IMR-90 (cell line): ENCODE results near the gene CRTC1. TPM values are rescaled to one million over a fixed set of nuclear protein-coding genes. Genes with fewer than 3 reads are reported as not detected.

Experiments used
- ATAC-seq: fragments of 200-7000 bp; cut with Tn5 transposase; 2 replicates; pipeline ENCODE4 v1.9.1; 2020; ENCODE audit warnings: low read depth, mild to moderate bottlenecking, moderate library complexity
- BruUV-seq: library from RNA; stranded (reverse); fragments of 400-500 nt; replicated peaks from 2 replicates; lab custom pipeline; 2021; lab: Mats Ljungman, UMichigan
- CTCF ChIA-PET: fragments of 300-600 bp; formaldehyde crosslinking; extraction: SDS; loops from one replicate; lab custom pipeline; 2021; ENCODE audit warnings: antibody characterized with exemption; lab: Yijun Ruan, JAX
- POLR2A ChIA-PET: fragments of 300-600 bp; sonication (Branson Sonifier 250); formaldehyde crosslinking; loops from one replicate; lab custom pipeline; 2022; ENCODE audit warnings: antibody characterized with exemption; ENCODE audit not compliant: unreplicated experiment; lab: Charles Lee
- DNase-seq: peaks from one replicate; pipeline ENCODE4 v3.0.0; 2013
- H2AFZ ChIP-seq: replicated peaks from 2 replicates; pipeline ENCODE3; 2013; ENCODE audit warnings: low read length, mild to moderate bottlenecking; ENCODE audit not compliant: poor library complexity
- H2AK5ac ChIP-seq: 2 replicates; pipeline ENCODE4 v1.6.1; 2013; ENCODE audit warnings: low read depth, low read length, inconsistent platforms
- H2AK9ac ChIP-seq: replicated peaks from 2 replicates; pipeline ENCODE3; 2013; ENCODE audit warnings: mild to moderate bottlenecking, low read depth, low read length, moderate library complexity; ENCODE audit not compliant: poor library complexity
- H2BK120ac ChIP-seq: 2 replicates; pipeline ENCODE4 v1.6.1; 2013; ENCODE audit warnings: low read depth, low read length, inconsistent platforms
- H2BK15ac ChIP-seq: 3 replicates; pipeline ENCODE4 v1.6.1; 2013; ENCODE audit warnings: low read depth, low read length, inconsistent platforms
- H2BK20ac ChIP-seq: 2 replicates; pipeline ENCODE4 v1.6.1; 2013; ENCODE audit warnings: low read depth, mild to moderate bottlenecking, inconsistent platforms, low read length, moderate library complexity
- H2BK5ac ChIP-seq: 2 replicates; pipeline ENCODE4 v1.6.1; 2013; ENCODE audit warnings: mild to moderate bottlenecking, low read depth, low read length, inconsistent platforms; ENCODE audit not compliant: poor library complexity, severe bottlenecking
- H3K14ac ChIP-seq: replicated peaks from 2 replicates; pipeline ENCODE4 v1.6.1; 2013; ENCODE audit warnings: low read depth, low read length, inconsistent platforms
- H3K18ac ChIP-seq: 2 replicates; pipeline ENCODE4 v1.6.1; 2013; ENCODE audit warnings: low read depth, low read length, control low read depth
- H3K23ac ChIP-seq: 2 replicates; pipeline ENCODE4 v1.6.1; 2013; ENCODE audit warnings: low read depth, low read length, inconsistent platforms
- H3K27ac ChIP-seq: 2 replicates; pipeline ENCODE4 v1.5.1; 2013; ENCODE audit warnings: mild to moderate bottlenecking, control low read depth, low read length; ENCODE audit not compliant: insufficient read depth
- H3K27me3 ChIP-seq: 2 replicates; pipeline ENCODE4 v1.6.1; 2013; ENCODE audit warnings: low read length; ENCODE audit not compliant: control insufficient read depth, insufficient read depth
- H3K36me3 ChIP-seq: 2 replicates; pipeline ENCODE4 v1.6.1; 2013; ENCODE audit warnings: low read length, mixed read lengths; ENCODE audit not compliant: control insufficient read depth, insufficient read depth
- H3K4ac ChIP-seq: 2 replicates; pipeline ENCODE4 v1.6.1; 2013; ENCODE audit warnings: low read depth, low read length, inconsistent platforms
- H3K4me1 ChIP-seq: 2 replicates; pipeline ENCODE4 v1.6.1; 2013; ENCODE audit warnings: low read length, mixed read lengths; ENCODE audit not compliant: control insufficient read depth, insufficient read depth
- H3K4me2 ChIP-seq: 2 replicates; pipeline ENCODE4 v1.6.1; 2013; ENCODE audit warnings: low read depth, mild to moderate bottlenecking, control low read depth, low read length, moderate library complexity
- H3K4me3 ChIP-seq: 2 replicates; pipeline ENCODE4 v1.5.1; 2013; ENCODE audit warnings: low read depth, mild to moderate bottlenecking, control low read depth, low read length, moderate library complexity; ENCODE audit not compliant: insufficient read depth
- H3K56ac ChIP-seq: 2 replicates; pipeline ENCODE4 v1.6.1; 2013; ENCODE audit warnings: low read length, inconsistent platforms; ENCODE audit not compliant: insufficient read depth; ENCODE audit errors: extremely low read depth
- H3K79me1 ChIP-seq, 2 experiments: 2 replicates each; pipeline ENCODE4 v1.6.1; 2013; ENCODE audit warnings: low read length in 2 of 2, inconsistent platforms in 1 of 2, low read depth in 1 of 2
- H3K9ac ChIP-seq: 2 replicates; pipeline ENCODE4 v1.6.1; 2013; ENCODE audit warnings: low read depth, low read length, control low read depth
- H3K9me1 ChIP-seq: 2 replicates; pipeline ENCODE4 v1.6.1; 2013; ENCODE audit warnings: low read length, inconsistent platforms; ENCODE audit not compliant: insufficient read depth
- H3K9me3 ChIP-seq: 2 replicates; pipeline ENCODE4 v1.6.1; 2013; ENCODE audit warnings: low read length; ENCODE audit not compliant: control insufficient read depth, insufficient read depth
- H4K20me1 ChIP-seq: 2 replicates; pipeline ENCODE4 v1.6.1; 2013; ENCODE audit warnings: low read length, inconsistent platforms; ENCODE audit not compliant: insufficient read depth
- H4K5ac ChIP-seq: 2 replicates; pipeline ENCODE4 v1.6.1; 2013; ENCODE audit warnings: mild to moderate bottlenecking, low read depth, low read length, control low read depth
- H4K8ac ChIP-seq, 2 experiments: 2 replicates each; pipeline ENCODE4 v1.6.1; 2013; ENCODE audit warnings: low read depth in 2 of 2, low read length in 2 of 2, control low read depth in 1 of 2, inconsistent platforms in 1 of 2
- H4K91ac ChIP-seq: 2 replicates; pipeline ENCODE4 v1.6.1; 2013; ENCODE audit warnings: low read depth, low read length, inconsistent platforms; ENCODE audit not compliant: insufficient read depth
- CEBPB ChIP-seq: IDR thresholded peaks from 2 replicates; pipeline ENCODE4 v1.6.1; 2012; ENCODE audit warnings: low read depth, low read length, improper control_type of control experiment
- FOS ChIP-seq: fragments of 150-350 bp; IDR thresholded peaks from 2 replicates; pipeline ENCODE4 v1.6.1; 2016; ENCODE audit warnings: low read depth, low read length
- MAFK ChIP-seq: IDR thresholded peaks from 2 replicates; pipeline ENCODE4 v1.6.1; 2012; ENCODE audit warnings: low read depth, low read length, improper control_type of control experiment
- NFE2L2 ChIP-seq: fragments of 150-350 bp; IDR thresholded peaks from 2 replicates; pipeline ENCODE4 v1.6.1; 2016; ENCODE audit warnings: low read depth, mild to moderate bottlenecking, low read length
- RAD21 ChIP-seq: IDR thresholded peaks from 2 replicates; pipeline ENCODE4 v1.6.1; 2012; ENCODE audit warnings: low read length, improper control_type of control experiment
- RCOR1 ChIP-seq: IDR thresholded peaks from 2 replicates; pipeline ENCODE4 v1.6.1; 2012; ENCODE audit warnings: mild to moderate bottlenecking, low read length, improper control_type of control experiment; ENCODE audit not compliant: insufficient replicate concordance
- RFX5 ChIP-seq: IDR thresholded peaks from 2 replicates; pipeline ENCODE4 v1.8.0; 2012; ENCODE audit warnings: low read depth, mild to moderate bottlenecking, low read length, moderate library complexity
- SMC3 ChIP-seq: fragments of 150-350 bp; IDR thresholded peaks from 2 replicates; pipeline ENCODE4 v1.6.1; 2016; ENCODE audit warnings: low read depth, mild to moderate bottlenecking, antibody characterized with exemption, low read length, moderate library complexity
- WGBS, 2 experiments: methylation state at CpG; one replicate each; pipeline versions ENCODE4 v1.1.5 to v1.1.7; 2013; ENCODE audit warnings: missing lambda C conversion rate in 2 of 2; ENCODE audit not compliant: insufficient read length in 1 of 2; ENCODE audit errors: extremely low coverage in 2 of 2; 5-methylcytosine and 5-hydroxymethylcytosine counted together
- dilution Hi-C: fragments of 300-500 bp; cut with HindIII; formaldehyde crosslinking; loops from one replicate; pipeline ENCODE4 v1.14.3; 2018; ENCODE audit warnings: low sequenced_read_pairs; ENCODE audit not compliant: unreplicated experiment
- in situ Hi-C: fragments of 300-500 bp; cut with MboI; formaldehyde crosslinking; loops from 3 replicates; pipeline ENCODE4 v1.14.3; 2019; ENCODE audit warnings: low sequenced_read_pairs, inconsistent platforms, mixed read lengths
- intact Hi-C: fragments of 100-400 bp; cut with micrococcal nuclease; formaldehyde crosslinking; loops from 2 replicates; pipeline ENCODE4 v1.10.0; 2022
- polyA plus RNA-seq, 3 experiments: library from polyadenylated mRNA; depleted of rRNA; stranded (reverse); fragments of >200 nt; gene quantifications; 2 replicates each; pipeline ENCODE4 v1.2.3, GENCODE V29; 2012; ENCODE audit warnings: low replicate concordance in 1 of 3
- total RNA-seq: library from RNA; depleted of rRNA; stranded (reverse); fragments of >200 nt; gene quantifications from 2 replicates; pipeline ENCODE4 v1.2.3, GENCODE V29; 2012

CRTC1 gene
- total and polyA plus RNA-seq, 2 of the 4 experiments (the other 2 are of a cell fraction), result 0.18 to 5.7 TPM

GRCh38 chr19:18710996-18711751 is 27.7 kb downstream of the CRTC1 start:
- dilution Hi-C loops, result no loop called here
- no peaks in the 10 kb centered on the region for H3K27me3 ChIP-seq
- peaks cover 36% of the 10 kb centered on the region for H4K20me1 ChIP-seq
- TF ChIP-seq RFX5 (no peak), RCOR1 (no peak), CEBPB (no peak), MAFK (no peak), RAD21 (no peak), FOS (no peak), SMC3 (no peak), NFE2L2 (no peak)
- no peak overlapping the region for H4K91ac ChIP-seq
- peak overlapping the region; percentile 3 for H2AFZ ChIP-seq
- peak overlapping the region; percentile 0 for H2AK9ac ChIP-seq
- H2BK120ac ChIP-seq, result no peak overlapping the region
- H3K36me3 ChIP-seq, result no peaks in the 10 kb centered on the region
- 0 out of 2 replicates have a peak overlapping the region, but pooled peaks have one; percentile 7 for H3K14ac ChIP-seq
- peaks cover 11% of the 10 kb centered on the region; the same call in 1 of the 2 replicates for H3K4me1 ChIP-seq
- peak overlapping the region; percentile 1; the same call in 1 of the 2 replicates for H3K4me2 ChIP-seq
- intact Hi-C loops, result no loop called here
- H3K4ac ChIP-seq, result no peak overlapping the region
- ChIA-PET CTCF (interaction anchor here (0.6 kb wide), 1 partner anchor 117 kb away, joined by 3 read pairs; no protein-coding TSS in a partner anchor), POLR2A (no interaction called here)
- ATAC-seq, result peak; percentile 82
- H3K79me1 ChIP-seq, result peaks cover 13 to 15% of the 10 kb centered on the region in 2 experiments
- no peak overlapping the region for H2BK15ac ChIP-seq
- H3K9me1 ChIP-seq, result peaks cover 7% of the 10 kb centered on the region; the same call in 1 of the 2 replicates
- H3K18ac ChIP-seq, result no peak overlapping the region; the same call in 1 of the 2 replicates
- no peaks in the 10 kb centered on the region for H3K9me3 ChIP-seq
- peak overlapping the region in 1 of 2 experiments; percentile 49; a peak in 1 of 4 replicates for H4K8ac ChIP-seq
- DNase-seq, result peak; percentile 78
- H2AK5ac ChIP-seq, result peak overlapping the region; percentile 17; the same call in 1 of the 2 replicates
- in situ Hi-C loops, result no loop called here
- no peak overlapping the region for H2BK20ac ChIP-seq
- peak overlapping the region; percentile 45; the same call in 1 of the 2 replicates for H3K27ac ChIP-seq
- BruUV-seq, result no TSS peak
- no peak overlapping the region for H2BK5ac ChIP-seq
- H3K56ac ChIP-seq, result no peak overlapping the region
- no peak overlapping the region for H3K4me3 ChIP-seq
- H3K23ac ChIP-seq, result no peak overlapping the region
- no peak overlapping the region; the same call in 1 of the 2 replicates for H4K5ac ChIP-seq
- 37% methylated on average over 17 of the region's 28 CpGs; no CpG with 5 or more reads in 1 of the 2 experiments for WGBS, 2 experiments
- peak overlapping the region; percentile 8; the same call in 1 of the 2 replicates for H3K9ac ChIP-seq
